Stimulated activated naive CD4-positive, alpha-beta T cell (primary cell): ENCODE data around the gene RAB5B.
A peak's percentile ranks its signal among the peaks of the same experiment; 100 is the strongest.
"Not testable (repeated sequence)": the region's sequence is repeated elsewhere in the genome, so short reads cannot be mapped to it uniquely, and the experiment has no call there.

Experiments used
- DNase-seq, 6 experiments: peaks; one replicate each; lab custom pipeline; 2025; lab: John Stamatoyannopoulos, UW

The RAB5B gene

DNA sequence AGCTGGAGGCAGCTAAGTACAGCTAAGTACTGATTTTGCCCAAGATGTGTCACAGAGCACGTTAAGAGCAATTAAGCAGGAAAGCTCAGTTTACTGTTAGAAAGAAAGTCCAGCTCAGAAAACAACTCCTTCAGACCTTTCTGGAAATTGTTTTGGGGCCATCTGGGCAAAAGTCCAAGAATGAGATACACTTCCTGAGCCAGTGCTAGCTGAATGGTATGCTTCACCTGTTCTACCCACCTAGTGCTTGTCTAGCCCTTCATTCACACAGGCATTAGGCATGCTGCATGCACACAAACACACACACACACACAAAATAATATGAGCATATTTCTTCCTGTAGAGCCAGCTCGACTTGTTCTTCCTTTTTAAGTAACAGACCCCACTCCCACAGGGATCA lies 40.3 kb downstream of the RAB5B start:
- DNase-seq = no peak

DNA sequence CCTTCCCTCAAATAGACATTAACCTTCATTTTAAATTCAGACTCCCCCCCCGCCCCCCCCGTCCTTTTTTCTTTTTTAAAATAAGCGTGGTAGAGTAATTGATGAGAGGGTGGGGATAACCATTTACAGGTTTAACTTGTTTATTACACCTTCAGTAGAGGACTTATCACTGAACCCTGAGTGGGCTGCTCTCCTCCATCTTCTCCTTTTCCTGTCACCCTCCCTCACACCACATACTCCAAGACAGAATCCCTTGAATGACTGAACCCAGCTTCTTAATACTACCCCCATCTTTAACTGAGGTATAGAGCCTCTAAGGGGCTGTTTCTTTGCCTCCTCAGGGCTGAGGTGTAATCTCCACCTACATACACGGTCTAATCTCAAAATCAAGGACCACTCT lies 43.3 kb downstream of the RAB5B start:
- no peak for DNase-seq

- no peak for DNase-seq
These were observed 44.5 kb downstream of the RAB5B start for GRCh38 chr12:56018356-56018755.

GRCh38 chr12:56020423-56021184 lies 46.7 kb downstream of the RAB5B start, which contains the start of gene IKZF4:
IKZF4 (plus strand) TSS chr12:56021043; CDS start chr12:56021494, 451 bp downstream.
- DNase-seq = no peak

- no peak for DNase-seq
These were observed 48.1 kb downstream of the RAB5B start for GRCh38 chr12:56021889-56022497.

DNA sequence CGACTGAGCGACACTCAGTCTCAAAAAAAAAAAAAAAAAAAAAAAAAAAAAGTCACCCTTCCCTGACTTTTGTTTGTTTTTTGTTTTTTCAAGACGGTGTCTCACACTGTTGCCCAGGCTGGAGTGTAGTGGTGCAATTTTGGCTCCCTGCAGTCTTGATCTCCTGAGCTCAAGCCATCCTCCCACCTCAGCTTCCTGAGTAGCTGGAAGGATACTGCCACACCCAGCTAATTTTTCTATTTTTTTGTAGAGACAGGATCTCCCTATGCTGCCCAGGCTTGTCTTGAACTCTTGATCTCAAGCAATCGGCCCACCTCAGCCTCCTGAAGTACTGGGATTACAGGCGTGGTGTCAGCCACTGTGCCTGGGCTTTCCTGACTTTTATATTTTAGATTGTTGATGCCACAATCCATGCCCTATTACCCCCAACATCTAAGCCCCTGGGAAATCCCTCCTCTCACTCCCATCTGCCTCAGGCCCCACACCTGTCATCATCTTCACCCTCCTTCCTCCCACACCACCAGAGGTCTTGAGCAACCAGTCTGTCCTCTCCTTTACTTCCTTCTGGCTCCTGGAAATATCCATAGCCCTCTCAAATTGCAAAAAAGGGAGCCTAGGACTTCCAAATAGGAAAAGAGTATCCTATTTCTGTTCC lies 54.8 kb downstream of the RAB5B start:
- DNase-seq = no peak

DNA sequence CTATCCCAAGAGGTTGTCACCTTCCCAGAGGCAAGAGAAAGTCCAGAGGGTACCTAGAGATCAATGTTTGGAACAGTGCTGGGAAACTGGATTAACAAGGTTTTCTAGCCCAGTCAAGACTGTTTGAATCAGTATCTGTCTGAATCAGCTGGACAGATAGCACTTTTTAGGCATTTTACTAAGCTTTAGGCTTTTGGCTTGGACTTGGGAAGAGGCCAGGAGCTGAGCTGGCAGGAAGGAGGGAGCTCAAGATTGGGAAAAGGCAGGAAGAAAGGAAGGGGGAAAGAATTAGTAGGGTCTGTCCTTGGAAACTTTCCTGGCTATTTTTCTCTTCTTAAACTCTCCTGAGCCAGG lies 55.3 kb downstream of the RAB5B start:
- DNase-seq = no peak

GRCh38 chr12:56029666-56030293 lies 55.9 kb downstream of the RAB5B start:
- DNase-seq = peak; percentile 3 to 58 (median 20)

DNA sequence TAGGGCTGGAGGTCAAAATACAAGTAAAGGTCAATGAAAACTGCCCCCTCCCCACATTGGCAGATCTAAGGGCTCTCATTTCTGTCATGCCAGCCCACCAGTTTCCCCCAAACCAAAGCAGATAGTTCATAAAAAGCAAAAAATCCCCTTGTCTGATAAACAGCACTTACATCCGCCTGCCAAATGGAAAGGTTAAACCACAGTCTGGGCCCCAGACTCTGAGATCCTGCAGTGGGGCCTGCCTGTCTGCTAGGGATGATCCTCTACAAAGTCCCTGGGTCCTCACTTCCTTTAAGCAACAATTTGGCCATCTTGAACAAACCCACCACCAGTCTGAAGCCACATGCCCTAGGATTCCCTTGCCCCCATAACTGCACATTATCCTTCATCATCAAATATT lies 58.1 kb downstream of the RAB5B start:
- no peak for DNase-seq

DNA sequence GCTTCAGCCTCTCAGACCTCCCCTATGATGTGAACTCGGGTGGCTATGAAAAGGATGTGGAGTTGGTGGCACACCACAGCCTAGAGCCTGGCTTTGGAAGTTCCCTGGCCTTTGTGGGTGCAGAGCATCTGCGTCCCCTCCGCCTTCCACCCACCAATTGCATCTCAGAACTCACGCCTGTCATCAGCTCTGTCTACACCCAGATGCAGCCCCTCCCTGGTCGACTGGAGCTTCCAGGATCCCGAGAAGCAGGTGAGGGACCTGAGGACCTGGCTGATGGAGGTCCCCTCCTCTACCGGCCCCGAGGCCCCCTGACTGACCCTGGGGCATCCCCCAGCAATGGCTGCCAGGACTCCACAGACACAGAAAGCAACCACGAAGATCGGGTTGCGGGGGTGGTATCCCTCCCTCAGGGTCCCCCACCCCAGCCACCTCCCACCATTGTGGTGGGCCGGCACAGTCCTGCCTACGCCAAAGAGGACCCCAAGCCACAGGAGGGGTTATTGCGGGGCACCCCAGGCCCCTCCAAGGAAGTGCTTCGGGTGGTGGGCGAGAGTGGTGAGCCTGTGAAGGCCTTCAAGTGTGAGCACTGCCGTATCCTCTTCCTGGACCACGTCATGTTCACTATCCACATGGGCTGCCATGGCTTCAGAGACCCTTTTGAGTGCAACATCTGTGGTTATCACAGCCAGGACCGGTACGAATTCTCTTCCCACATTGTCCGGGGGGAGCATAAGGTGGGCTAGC lies 60.9 kb downstream of the RAB5B start:
- no peak for DNase-seq

DNA sequence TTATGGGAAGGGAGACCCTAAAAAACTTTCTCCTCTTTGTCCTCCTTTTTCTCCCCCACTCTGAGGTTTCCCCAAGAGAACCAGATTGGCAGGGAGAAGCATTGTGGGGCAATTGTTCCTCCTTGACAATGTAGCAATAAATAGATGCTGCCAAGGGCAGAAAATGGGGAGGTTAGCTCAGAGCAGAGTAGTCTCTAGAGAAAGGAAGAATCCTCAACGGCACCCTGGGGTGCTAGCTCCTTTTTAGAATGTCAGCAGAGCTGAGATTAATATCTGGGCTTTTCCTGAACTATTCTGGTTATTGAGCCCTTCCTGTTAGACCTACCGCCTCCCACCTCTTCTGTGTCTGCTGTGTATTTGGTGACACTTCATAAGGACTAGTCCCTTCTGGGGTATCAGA lies 63.3 kb downstream of the RAB5B start:
- DNase-seq = no peak

GRCh38 chr12:56038022-56038655 lies 64.3 kb downstream of the RAB5B start:
- no peak for DNase-seq

DNA sequence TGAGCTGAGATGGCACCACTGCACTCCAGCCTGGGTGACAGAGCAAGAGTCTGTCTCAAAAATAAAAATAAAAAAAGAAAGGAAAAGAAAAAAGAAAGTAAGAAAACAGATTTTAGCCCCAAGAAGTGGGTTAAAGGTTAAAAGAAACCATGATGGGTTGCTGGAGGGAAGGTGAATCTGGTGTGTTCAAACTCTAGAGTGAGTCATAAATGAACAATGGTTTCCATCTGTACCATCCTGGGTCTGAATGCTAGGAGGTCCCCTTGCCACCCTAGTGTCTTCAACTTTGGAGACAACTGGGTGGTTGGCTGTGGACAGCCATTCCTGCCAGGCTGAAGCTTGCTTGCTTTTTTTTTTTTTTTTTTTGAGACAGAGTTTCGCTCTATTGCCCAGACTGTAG lies 66.3 kb downstream of the RAB5B start:
- DNase-seq = no peak

DNA sequence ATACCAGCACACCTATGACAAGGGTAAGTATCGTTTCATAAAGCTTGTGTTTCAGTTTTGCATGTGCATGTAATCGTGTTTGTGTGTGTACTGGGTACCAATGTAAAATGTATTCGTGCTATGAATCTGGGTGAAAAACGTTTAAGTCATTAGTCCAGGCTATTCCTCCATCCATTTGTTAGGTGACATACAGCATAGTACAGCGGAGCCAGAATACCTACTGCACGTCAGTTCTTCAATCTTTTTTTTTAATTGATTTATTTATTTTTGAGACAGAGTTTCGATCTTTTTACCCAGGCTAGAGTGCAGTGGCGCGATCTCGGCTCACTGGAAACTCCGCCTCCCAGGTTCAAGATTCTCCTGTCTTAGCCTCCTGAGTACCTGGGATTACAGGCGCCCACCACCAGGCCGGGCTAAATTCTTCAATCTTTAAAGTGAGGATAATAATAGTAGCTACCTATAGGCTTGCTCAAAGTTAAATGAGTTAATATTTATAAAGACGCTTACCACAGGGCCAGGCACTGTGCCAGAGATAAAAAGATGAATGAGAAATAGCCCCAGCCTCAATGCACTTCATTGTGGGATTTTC lies 67.2 kb downstream of the RAB5B start:
- no peak for DNase-seq

DNA sequence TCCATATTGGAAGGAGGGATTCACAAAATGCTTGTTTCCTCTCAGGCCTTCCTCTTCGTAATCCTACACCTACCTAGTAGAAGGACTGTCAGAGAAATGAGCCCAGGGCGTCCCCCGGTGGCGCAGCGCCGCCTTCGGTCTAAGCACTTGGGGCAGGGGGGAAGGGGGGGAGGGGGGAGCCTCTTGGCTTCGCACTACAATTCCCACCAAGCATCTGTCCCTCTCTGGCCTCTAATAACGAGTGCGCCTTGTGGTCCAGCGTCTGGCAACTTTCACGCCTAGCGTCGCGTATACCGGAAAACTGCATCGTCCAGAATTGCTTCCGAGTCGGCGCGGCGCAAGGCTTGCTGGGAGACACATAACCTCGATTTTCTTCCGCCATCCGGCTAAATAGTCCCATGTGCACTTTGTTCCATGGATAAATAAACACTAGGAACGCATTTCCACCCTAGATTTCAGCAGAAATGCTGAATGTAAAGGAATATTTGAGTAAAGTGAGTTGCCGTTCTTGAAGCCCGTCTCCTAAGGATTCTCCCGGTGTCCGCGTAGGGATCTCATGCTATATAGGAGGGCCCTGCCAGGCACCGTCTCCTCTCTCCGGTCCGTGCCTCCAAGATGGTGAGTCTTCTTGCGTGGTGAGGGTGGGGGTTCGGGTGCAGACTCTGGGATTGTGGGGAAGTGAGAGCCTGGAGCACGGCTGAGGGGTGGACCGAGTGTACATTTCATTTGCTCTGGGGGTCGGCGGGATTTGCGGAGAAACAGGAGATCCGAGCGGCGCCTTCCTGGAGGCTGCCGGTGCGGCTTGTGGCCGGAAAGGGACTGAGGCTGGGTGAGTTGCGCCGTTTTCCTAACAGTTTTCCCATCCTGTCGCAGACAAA lies 67.9 kb downstream of the RAB5B start, which contains the start of gene RPS26:
Gene RPS26, plus strand, starts transcription at position 367 of the 878 bp plus-strand sequence. Its CDS starts 249 bp downstream, at position 616.
- peak; percentile 84 to 96 (median 92) for DNase-seq

DNA sequence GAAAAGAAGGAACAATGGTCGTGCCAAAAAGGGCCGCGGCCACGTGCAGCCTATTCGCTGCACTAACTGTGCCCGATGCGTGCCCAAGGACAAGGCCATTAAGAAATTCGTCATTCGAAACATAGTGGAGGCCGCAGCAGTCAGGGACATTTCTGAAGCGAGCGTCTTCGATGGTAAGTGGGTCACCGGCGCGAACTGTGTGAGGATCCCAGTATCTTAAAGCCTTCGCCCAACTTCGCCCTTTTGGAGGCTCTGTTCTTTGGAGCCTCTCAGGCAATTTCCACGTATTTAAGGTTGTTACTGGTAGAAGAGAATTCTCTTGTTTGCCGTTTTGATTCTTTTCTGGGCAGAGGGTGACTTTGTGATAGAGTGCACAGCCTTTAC lies 68.5 kb downstream of the RAB5B start:
- not testable (repeated sequence) for DNase-seq

DNA sequence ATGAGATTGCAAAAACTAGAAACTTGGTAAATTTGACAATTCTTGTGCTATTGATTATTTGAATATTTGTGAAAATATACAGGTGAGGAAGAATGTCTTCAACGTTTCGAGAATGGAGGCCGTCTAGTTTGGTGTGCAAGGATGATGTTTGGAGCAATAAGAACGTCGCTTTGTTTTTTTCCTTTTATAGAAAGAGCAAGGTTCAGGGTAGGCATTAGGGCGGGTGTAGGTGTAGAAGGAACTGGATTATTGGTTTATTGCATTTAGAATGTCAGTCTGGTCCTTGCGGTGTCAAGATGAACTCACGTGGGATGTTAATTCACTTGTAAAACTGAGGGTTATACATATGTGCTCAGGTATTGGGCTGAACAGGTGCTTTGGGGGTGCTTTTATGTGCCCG lies 69.0 kb downstream of the RAB5B start:
- DNase-seq = no peak
